GM19463 (cell line): ENCODE results near the gene CFAP126.
"Not testable (repeated sequence)": the region's sequence is repeated elsewhere in the genome, so short reads cannot be mapped to it uniquely, and the experiment has no call there.

Source experiments
- ATAC-seq: cut with Tn5 transposase; IDR thresholded peaks from one replicate; pipeline ENCODE4 v1.9.1; 2021; ENCODE audit warnings: mild to moderate bottlenecking, moderate library complexity; ENCODE audit not compliant: unreplicated experiment

The CFAP126 gene

DNA sequence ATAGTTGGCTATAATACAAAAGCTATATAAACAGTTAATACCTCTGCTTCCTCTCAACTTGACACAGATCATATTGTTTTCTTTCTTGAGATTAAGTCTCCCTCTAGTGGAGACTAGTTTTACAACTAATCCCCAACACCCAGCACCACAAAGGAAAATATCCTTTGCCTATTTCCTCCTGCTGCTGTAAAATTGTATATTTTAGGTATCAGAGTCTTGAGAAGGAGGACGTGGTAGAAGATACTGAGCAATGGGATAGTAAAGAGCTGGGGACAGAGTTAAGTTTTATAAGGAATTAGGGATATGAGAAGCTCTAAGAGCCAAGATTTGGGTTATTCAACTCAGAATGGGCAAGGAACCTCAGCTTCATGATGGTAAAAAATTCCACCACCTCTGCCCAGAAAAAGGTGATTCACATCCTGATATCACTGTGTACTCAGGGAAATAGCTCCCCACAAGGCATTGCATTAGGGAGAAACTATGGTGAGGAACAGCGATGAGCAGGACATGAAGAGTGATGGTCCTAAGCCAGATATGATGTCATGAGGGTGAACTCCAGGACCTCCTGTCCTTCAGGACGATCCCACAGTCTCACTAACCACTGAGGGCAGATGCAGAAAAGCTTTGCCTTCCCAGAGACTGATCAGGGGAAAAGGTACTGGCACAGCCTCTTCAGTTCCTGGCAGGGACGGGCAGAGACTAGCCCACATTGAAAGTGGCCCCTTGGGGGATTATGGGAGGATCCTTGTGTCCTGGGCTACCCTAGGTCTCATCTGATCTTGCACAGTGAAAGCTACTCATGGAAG lies 14.7 kb upstream of the CFAP126 start:
- ATAC-seq: no peak

DNA sequence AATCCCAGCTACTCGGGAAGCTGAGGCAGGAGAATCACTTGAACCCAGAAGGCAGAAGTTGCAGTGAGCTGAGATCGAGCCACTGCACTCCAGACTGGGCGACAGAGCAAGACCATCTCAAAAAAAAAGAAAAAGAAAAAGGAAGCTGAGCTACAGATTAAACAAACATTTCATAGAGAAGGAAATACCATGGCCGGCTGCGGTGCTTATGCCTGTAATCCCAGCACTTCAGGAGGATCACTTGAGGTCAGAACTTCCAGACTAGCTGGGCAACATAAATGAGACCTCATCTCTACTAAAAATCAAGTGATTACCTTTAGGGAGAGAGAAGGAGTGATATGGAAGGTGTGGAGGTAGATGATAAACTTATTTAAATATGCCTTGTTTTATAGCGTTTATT lies 14.0 kb upstream of the CFAP126 start:
- ATAC-seq: no peak

GRCh38 chr1:161379071-161379470 lies 11.4 kb upstream of the CFAP126 start:
- no peak for ATAC-seq

GRCh38 chr1:161378014-161378413 lies 10.3 kb upstream of the CFAP126 start:
- no peak for ATAC-seq

DNA sequence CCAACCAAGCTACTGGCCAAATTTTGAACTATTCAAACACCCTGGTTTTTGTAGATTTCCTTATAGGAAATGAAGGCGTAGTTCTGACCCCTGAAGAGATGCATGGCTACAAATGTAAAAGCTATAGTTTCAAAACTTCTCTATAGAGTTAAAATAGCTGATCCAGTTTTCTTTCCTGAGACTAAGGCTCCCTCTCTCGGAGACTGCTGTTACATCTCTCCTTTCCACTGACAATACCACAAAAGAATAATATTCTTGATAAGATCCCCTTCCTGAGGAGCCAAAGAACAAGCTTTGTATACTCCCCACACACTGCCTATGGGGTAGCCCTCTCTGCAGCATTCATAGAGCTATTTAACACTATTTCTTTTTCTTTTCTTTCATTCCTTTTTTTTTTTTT lies 6.7 kb upstream of the CFAP126 start:
- no peak for ATAC-seq

DNA sequence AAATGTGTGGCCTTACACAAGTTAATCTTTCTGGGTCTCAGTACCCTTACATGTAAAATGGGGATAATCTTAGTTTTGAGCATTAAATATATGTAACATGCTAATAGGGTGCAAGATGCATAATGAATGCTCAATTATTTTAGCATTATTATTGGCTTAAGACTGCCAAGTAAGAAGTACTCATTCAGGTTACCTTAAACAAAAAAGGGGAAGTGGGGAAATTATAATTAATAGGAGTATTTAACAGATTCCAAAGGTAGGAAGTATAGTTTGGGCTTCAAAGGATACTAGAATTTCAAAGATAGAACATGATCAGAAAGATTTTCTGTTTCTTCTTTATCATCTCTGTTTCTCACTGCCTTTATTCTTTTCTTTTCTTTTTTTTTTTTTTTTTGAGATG lies 5.8 kb upstream of the CFAP126 start:
- ATAC-seq: no peak

- ATAC-seq: no peak
Measured at GRCh38 chr1:161365207-161365606, 2.5 kb downstream of the CFAP126 start.

- no peak for ATAC-seq
Measured at GRCh38 chr1:161364332-161364731, 3.3 kb downstream of the CFAP126 start.

DNA sequence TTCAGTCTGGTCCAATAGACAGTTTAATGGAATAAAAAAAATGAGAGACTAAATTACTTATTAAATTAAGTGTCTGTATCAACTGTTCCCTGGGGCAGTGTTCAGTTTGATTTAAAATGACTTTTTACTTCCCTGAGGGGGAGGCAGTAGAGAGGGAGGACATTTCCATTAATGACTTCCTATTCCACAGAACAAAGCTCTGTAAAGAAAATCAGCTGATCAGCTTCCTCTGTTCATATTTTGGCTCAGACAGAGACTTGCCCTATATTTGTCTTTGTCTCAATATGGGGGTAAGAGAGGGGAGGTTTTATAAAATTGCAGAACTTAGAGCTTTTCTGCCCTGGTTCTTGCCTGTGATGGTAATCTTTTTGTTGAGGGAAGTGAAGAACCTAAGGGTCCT lies 8.4 kb downstream of the CFAP126 start:
- no peak for ATAC-seq

DNA sequence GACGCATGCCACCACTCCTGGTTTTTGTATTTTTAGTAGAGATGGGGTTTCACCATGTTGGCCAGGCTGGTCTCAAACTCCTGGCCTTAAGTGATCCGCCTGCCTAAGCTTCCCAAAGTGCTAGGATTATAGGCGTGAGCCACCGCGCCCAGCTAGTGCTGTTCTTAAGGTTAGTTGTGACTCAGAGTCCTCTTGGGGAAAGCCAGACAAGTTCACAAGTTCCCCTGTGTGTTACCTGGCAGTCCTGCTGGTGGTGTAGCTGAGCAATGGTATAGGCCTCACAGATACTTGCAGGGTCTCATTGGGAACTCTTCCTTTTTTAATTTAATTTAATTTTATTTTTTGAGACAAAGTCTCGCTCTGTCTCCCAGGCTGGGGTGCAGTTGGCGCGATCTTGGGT lies 10.6 kb downstream of the CFAP126 start:
- ATAC-seq: no peak

- no peak for ATAC-seq
Measured at GRCh38 chr1:161351482-161351881, 16.2 kb downstream of the CFAP126 start.

DNA sequence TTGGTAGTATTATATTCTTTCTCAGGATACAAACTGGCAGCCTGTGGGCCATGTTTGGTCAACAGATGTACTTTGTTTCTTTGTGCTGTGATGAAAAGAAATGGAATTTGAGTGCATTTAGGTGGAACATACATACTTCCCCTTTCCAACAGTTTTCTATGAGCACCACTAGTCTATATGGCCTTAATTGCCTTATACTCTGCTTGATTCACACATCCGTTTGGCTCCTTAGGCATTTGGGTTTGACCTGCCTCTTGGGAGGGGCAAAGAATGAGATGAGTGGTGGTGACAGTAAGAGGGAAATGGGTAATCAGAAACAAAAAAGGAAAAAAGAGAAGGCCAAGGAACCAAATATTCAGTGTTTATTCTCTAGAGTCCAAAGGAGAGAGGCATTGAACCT lies 17.0 kb downstream of the CFAP126 start:
- ATAC-seq: no peak

DNA sequence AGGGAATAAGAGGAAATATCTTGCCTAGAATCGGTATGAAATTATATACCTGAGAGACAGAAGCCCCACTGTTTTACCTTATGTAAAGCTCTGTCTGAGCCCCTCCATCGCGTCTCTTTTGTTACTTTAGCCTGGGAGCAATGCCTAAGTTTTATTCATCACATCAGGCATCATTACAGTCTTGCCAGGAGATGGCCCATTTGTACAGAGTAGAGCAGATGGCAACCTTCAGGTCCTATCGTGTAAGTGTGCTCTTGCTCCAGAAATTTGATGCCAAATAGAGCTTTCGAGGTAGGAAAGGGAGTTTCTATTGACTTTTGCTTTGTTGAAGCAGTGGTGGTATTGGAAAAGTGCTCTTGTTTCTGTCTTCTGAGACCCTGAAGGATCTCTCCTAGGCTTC lies 24.9 kb downstream of the CFAP126 start:
- ATAC-seq: no peak

DNA sequence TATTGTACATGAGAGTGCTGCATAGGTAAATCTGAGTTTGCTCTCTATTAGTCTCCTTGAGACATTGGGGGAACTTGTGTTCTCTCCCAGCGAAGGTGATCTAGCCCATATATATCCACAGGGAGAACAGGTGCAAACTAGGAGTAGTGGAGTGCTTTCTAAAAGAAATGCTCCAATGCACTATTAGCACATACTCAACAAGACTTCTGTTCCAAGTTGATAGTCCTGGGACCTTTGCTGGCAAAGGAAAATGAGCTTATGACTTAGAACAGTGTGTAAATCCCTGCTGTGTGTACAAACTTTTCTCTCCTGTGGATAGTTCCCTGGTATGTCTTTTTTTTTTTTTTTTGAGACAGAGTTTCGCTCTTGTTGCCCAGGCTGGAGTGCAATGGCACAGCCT lies 25.5 kb downstream of the CFAP126 start:
- no peak for ATAC-seq

- no peak for ATAC-seq
Measured at GRCh38 chr1:161335796-161336195, 31.9 kb downstream of the CFAP126 start.

DNA sequence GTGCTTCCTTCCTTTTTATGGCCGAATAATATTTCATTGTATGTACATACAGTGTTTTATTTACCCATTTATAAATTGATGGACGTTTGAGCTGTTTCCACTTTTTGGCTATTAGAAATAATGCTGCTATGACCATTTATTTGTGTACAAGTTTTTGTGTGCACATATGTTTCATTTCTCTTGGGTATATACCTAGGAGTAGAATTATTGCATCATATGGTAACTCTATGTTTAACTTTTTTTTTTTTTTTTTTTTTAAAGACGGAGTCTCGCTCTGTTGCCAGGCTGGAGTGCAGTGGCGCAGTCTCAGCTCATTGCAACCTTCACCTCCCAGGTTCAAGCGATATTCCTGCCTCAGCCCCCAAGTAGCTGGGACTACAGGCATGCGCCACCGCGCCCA lies 34.5 kb downstream of the CFAP126 start:
- ATAC-seq: no peak

DNA sequence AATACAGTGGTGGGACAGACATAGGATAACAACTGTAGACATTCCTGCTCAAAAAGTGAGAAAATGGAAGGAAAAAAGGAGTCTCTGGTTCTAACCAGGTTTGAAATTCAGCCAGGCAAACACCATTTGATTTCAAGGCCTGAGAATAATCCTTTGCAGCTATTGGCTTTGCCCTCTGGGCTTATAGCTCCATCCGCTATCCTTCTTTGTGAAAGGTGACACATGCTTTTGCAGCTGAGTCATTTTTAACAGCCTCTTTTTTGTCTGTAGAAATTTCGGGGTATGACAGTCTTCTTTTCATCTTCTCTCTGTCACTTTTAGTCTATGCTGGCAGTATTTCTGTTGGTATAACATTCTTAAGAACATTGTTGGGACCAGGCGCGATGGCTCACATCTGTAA lies 37.3 kb downstream of the CFAP126 start:
- ATAC-seq: no peak

DNA sequence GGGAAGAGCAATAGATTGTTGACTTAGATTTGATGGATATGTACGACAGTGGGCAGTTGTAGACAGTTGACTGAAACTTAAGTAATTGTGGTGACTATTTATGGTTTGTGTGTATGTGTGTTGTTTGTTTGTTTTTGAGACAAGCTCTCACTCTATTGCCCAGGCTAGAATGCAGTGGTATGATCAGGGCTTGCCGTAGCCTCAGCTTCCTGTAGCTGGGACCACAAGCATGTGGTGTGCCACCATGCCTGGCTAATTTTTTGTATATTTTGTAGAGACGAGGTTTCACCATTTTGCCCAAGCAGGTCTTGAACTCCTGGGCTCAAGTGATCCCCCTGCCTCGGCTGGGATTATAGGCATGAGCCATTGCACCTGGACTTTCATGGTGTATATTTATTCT lies 43.7 kb downstream of the CFAP126 start:
- ATAC-seq: no peak

GRCh38 chr1:161315841-161316674 lies 51.6 kb downstream of the CFAP126 start:
- ATAC-seq: not testable (repeated sequence)
